HFFc6 (cell line): ENCODE results near the gene PRR32. TPM values are rescaled to one million over a fixed set of nuclear protein-coding genes. Genes with fewer than 3 reads are reported as not detected.
"Not testable (repeated sequence)": the region's sequence is repeated elsewhere in the genome, so short reads cannot be mapped to it uniquely, and the experiment has no call there.

ENCODE experiments used
- DNase-seq: peaks from one replicate; pipeline ENCODE4 v3.0.0-alpha.2; 2018
- H3K27ac Mint-ChIP-seq: 2 replicates; pipeline ENCODE4 v1.8.0; 2020; ENCODE audit warnings: mild to moderate bottlenecking, mixed read lengths
- H3K27me3 Mint-ChIP-seq: 2 replicates; pipeline ENCODE4 v1.8.0; 2021; ENCODE audit warnings: mild to moderate bottlenecking, moderate library complexity, mixed read lengths; ENCODE audit not compliant: insufficient read depth
- H3K36me3 Mint-ChIP-seq: 2 replicates; pipeline ENCODE4 v1.8.0; 2021; ENCODE audit warnings: low read depth, mixed read lengths
- H3K4me1 Mint-ChIP-seq: 2 replicates; pipeline ENCODE4 v1.8.0; 2020; ENCODE audit warnings: low read depth, mixed read lengths
- H3K4me3 Mint-ChIP-seq: 2 replicates; pipeline ENCODE4 v1.8.0; 2020; ENCODE audit warnings: mild to moderate bottlenecking, moderate library complexity, mixed read lengths
- H3K9me3 Mint-ChIP-seq: 2 replicates; pipeline ENCODE4 v1.8.0; 2020; ENCODE audit warnings: mild to moderate bottlenecking, mixed read lengths
- CTCF ChIP-seq: fragments of 200-600 bp; sonication (generic); IDR thresholded peaks from 2 replicates; pipeline ENCODE4 v1.5.0; 2021; ENCODE audit warnings: antibody characterized with exemption, mild to moderate bottlenecking
- long read RNA-seq: library from polyadenylated mRNA; unstranded; transcript quantifications from one replicate; pipeline ENCODE4 v2.0.0, GENCODE V29; 2019
- total RNA-seq, 6 experiments: library from RNA; stranded (reverse); fragmentation: NEBNext Ultra II Directional; extraction: Animal tissue kit (Norgen Biotek cat#: 25700); gene quantifications; 2 replicates in 1 of 6; 3 replicates in 5 of 6; pipeline ENCODE4 v1.2.3, GENCODE V29; 2021

Gene PRR32
- total RNA-seq = not detected
- long read RNA-seq = 0 reads

GRCh38 chrX:126819429-126819828 lies at the start of gene PRR32:
PRR32 (plus strand) TSS chrX:126819729; CDS start chrX:126819844, 115 bp downstream.
- no peaks in the 10 kb centered on the region for H3K4me1 Mint-ChIP-seq
- H3K27ac Mint-ChIP-seq = no peak within 1 kb of the TSS
- H3K9me3 Mint-ChIP-seq = no peaks in the 10 kb centered on the region; the same call in none of the 2 replicates
- no peaks in the 10 kb centered on the region for H3K36me3 Mint-ChIP-seq
- H3K27me3 Mint-ChIP-seq = no peaks in the 10 kb centered on the region; the same call in 1 of the 2 replicates
- DNase-seq = no peak
- H3K4me3 Mint-ChIP-seq = no peak within 1 kb of the TSS
- no peak for TF ChIP-seq CTCF

GRCh38 chrX:126770179-126770578 lies 49.4 kb upstream of the PRR32 start:
- peak; percentile 27; the same call in 1 of the 2 replicates for TF ChIP-seq CTCF
- H3K27me3 Mint-ChIP-seq = no peaks in the 10 kb centered on the region
- no peak overlapping the region for H3K27ac Mint-ChIP-seq
- no peaks in the 10 kb centered on the region for H3K4me1 Mint-ChIP-seq
- no peaks in the 10 kb centered on the region; the same call in none of the 2 replicates for H3K9me3 Mint-ChIP-seq
- no peaks in the 10 kb centered on the region for H3K36me3 Mint-ChIP-seq
- H3K4me3 Mint-ChIP-seq = no peak overlapping the region
- no peak for DNase-seq

- Mint-ChIP-seq H3K4me3 (no peak overlapping the region), H3K36me3 (no peaks in the 10 kb centered on the region; the same call in 1 of the 2 replicates), H3K27me3 (no peaks in the 10 kb centered on the region), H3K4me1 (no peaks in the 10 kb centered on the region), H3K9me3 (peaks cover 8% of the 10 kb centered on the region; the same call in 1 of the 2 replicates), H3K27ac (no peak overlapping the region)
- no peak for DNase-seq
- TF ChIP-seq CTCF = no peak
Observed at GRCh38 chrX:126785539-126785938, 34.0 kb upstream of the PRR32 start.

GRCh38 chrX:126799059-126799458 lies 20.5 kb upstream of the PRR32 start:
- Mint-ChIP-seq H3K4me1 (no peaks in the 10 kb centered on the region), H3K4me3 (no peak overlapping the region), H3K27me3 (no peaks in the 10 kb centered on the region), H3K36me3 (no peaks in the 10 kb centered on the region), H3K27ac (no peak overlapping the region), H3K9me3 (peaks cover 9% of the 10 kb centered on the region)
- no peak for DNase-seq
- no peak for TF ChIP-seq CTCF

- not testable (repeated sequence) for H3K4me3 Mint-ChIP-seq
Observed at GRCh38 chrX:126806784-126807183, 12.7 kb upstream of the PRR32 start.

GRCh38 chrX:126815806-126816205 lies 3.7 kb upstream of the PRR32 start:
- Mint-ChIP-seq H3K4me3 (no peak overlapping the region), H3K27ac (no peak overlapping the region), H3K9me3 (peaks cover 6% of the 10 kb centered on the region; the same call in 1 of the 2 replicates), H3K36me3 (no peaks in the 10 kb centered on the region), H3K27me3 (no peaks in the 10 kb centered on the region; the same call in 1 of the 2 replicates), H3K4me1 (no peaks in the 10 kb centered on the region)
- no peak for DNase-seq
- TF ChIP-seq CTCF = no peak

More at GRCh38 chrX:126806784-126807183, 12.7 kb upstream of the PRR32 start:
- not testable (repeated sequence) for DNase-seq, H3K4me1 Mint-ChIP-seq, H3K27me3 Mint-ChIP-seq, H3K27ac Mint-ChIP-seq, H3K36me3 Mint-ChIP-seq
- peaks cover 17% of the 10 kb centered on the region for H3K9me3 Mint-ChIP-seq
